HepG2 (cell line): ENCODE results near the gene AUP1. TPM values are rescaled to one million over a fixed set of nuclear protein-coding genes. Genes with fewer than 3 reads are reported as not detected.
A peak's percentile ranks its signal among the peaks of the same experiment; 100 is the strongest.

ENCODE experiments used
- ARID2 ChIP-seq: sonication (generic); formaldehyde crosslinking; IDR thresholded peaks from 2 replicates; pipeline ENCODE4 v1.8.1; 2022; ENCODE audit warnings: mild to moderate bottlenecking, missing genetic modification reagents, borderline replicate concordance
- CREB1 ChIP-seq, 2 experiments: fragments of 450-650 bp in 1 of 2; IDR thresholded peaks; 2 replicates each; pipeline ENCODE4 v1.6.1; 2016 to 2017; ENCODE audit warnings: control low read depth in 1 of 2, mild to moderate bottlenecking in 1 of 2, missing compliant biosample characterization in 1 of 2, missing genetic modification characterization in 1 of 2
- DMAP1 ChIP-seq: IDR thresholded peaks from 2 replicates; pipeline ENCODE4 v1.6.1; 2016
- GMEB1 ChIP-seq: sonication (generic); formaldehyde crosslinking; IDR thresholded peaks from 2 replicates; pipeline ENCODE4 v1.5.1; 2020; ENCODE audit warnings: missing genetic modification reagents, mild to moderate bottlenecking, borderline replicate concordance
- TBX2 ChIP-seq: sonication (generic); formaldehyde crosslinking; IDR thresholded peaks from 2 replicates; pipeline ENCODE4 v1.5.0; 2020; ENCODE audit warnings: missing genetic modification reagents, mild to moderate bottlenecking, borderline replicate concordance
- THAP11 ChIP-seq: IDR thresholded peaks from 2 replicates; pipeline ENCODE4 v1.6.1; 2016; ENCODE audit warnings: missing biosample characterization, missing genetic modification reagents
- ZNF354B ChIP-seq: sonication (generic); formaldehyde crosslinking; IDR thresholded peaks from 2 replicates; pipeline ENCODE4 v1.8.0; 2022; ENCODE audit warnings: mild to moderate bottlenecking, missing genetic modification reagents
- ZNF687 ChIP-seq: sonication (generic); formaldehyde crosslinking; IDR thresholded peaks from 2 replicates; pipeline ENCODE4 v1.5.1; 2020; ENCODE audit warnings: mild to moderate bottlenecking, missing genetic modification reagents, moderate library complexity
- ZNF746 ChIP-seq: sonication (generic); formaldehyde crosslinking; IDR thresholded peaks from 2 replicates; pipeline ENCODE4 v1.8.0; 2022; ENCODE audit warnings: mild to moderate bottlenecking, missing genetic modification reagents
- ZNF75D ChIP-seq: sonication (generic); formaldehyde crosslinking; IDR thresholded peaks from 2 replicates; pipeline ENCODE4 v1.8.1; 2023; ENCODE audit warnings: missing genetic modification reagents, mild to moderate bottlenecking, borderline replicate concordance
- ZSCAN20 ChIP-seq: sonication (generic); formaldehyde crosslinking; IDR thresholded peaks from 2 replicates; pipeline ENCODE4 v1.4.0; 2020; ENCODE audit warnings: missing genetic modification reagents, mild to moderate bottlenecking, borderline replicate concordance
- ZSCAN29 ChIP-seq: sonication (generic); formaldehyde crosslinking; conservative IDR thresholded peaks from 2 replicates; pipeline ENCODE4 v1.4.0; 2020; ENCODE audit warnings: mild to moderate bottlenecking, missing genetic modification reagents
- polyA plus RNA-seq, 8 experiments: library from polyadenylated mRNA; depleted of rRNA in 3 of 8; stranded (reverse) in 7 of 8; unstranded in 1 of 8; fragments of >200 nt; fragmentation: Illumina TruSeq in 4 of 8; extraction: Trizol in 4 of 8; gene quantifications; 2 replicates each; pipeline versions ENCODE4 v1.2.1 to v1.2.3, GENCODE V29; 2011 to 2016; ENCODE audit warnings: low read depth in 4 of 8, missing spikeins in 1 of 8, mixed read lengths in 1 of 8; ENCODE audit not compliant: insufficient read depth in 1 of 8
- total RNA-seq, 5 experiments: library from RNA; depleted of rRNA; stranded (reverse); fragments of >200 nt; fragmentation: Illumina TruSeq; extraction: Trizol; gene quantifications; 2 replicates each; pipeline ENCODE4 v1.2.3, GENCODE V29; 2016; ENCODE audit warnings: low read depth in 1 of 5

The AUP1 gene
- total and polyA plus RNA-seq, 2 of the 13 experiments (the other 11 are each of a cell fraction or from before 2014, with no cell fraction given) = 174 to 267 TPM

- peak; percentile 99 for TF ChIP-seq CREB1 (IDR thresholded peaks at IDR 0.05)
- peak; percentile 91 for TF ChIP-seq CREB1 (CRISPR knock-in tag; IDR thresholded peaks at IDR 0.05)
- TF ChIP-seq GMEB1 = peak; percentile 29; the same call in 1 of the 2 replicates
- peak; percentile 51 for TF ChIP-seq ZNF687 (CRISPR knock-in tag)
- TF ChIP-seq ZSCAN20 (CRISPR knock-in tag) = 0 out of 2 replicates have a peak, but pooled peaks have one; percentile 72
- no peak for TF ChIP-seq ZSCAN29 (CRISPR knock-in tag)
- peak; percentile 26; the same call in 1 of the 2 replicates for TF ChIP-seq DMAP1 (CRISPR knock-in tag)
- 0 out of 2 replicates have a peak, but pooled peaks have one; percentile 19 for TF ChIP-seq THAP11 (CRISPR knock-in tag)
- TF ChIP-seq TBX2 (CRISPR knock-in tag) = 0 out of 2 replicates have a peak, but pooled peaks have one; percentile 37
- TF ChIP-seq ZNF746 = 0 out of 2 replicates have a peak, but pooled peaks have one; percentile 26
- TF ChIP-seq ARID2 (CRISPR knock-in tag) = peak; percentile 83
- TF ChIP-seq ZNF354B = peak; percentile 85; the same call in 1 of the 2 replicates
- 0 out of 2 replicates have a peak, but pooled peaks have one; percentile 44 for TF ChIP-seq ZNF75D
Measured at GRCh38 chr2:74553892-74554819, 24.6 kb upstream of the AUP1 start, which contains the start of the genes DOK1 and LOXL3 (continued).
